GM23248 (cell line): Measurements from ENCODE around the gene SPOCK3.

Source experiments
- EZH2 ChIP-seq: fragments of 200-600 bp; sonication (generic); IDR thresholded peaks from 2 replicates; pipeline ENCODE4 v1.6.1; 2018; ENCODE audit warnings: antibody characterized with exemption, mild to moderate bottlenecking; ENCODE audit not compliant: insufficient read depth, poor library complexity, severe bottlenecking
- EZH2phosphoT487 ChIP-seq: fragments of 200-600 bp; sonication (generic); IDR thresholded peaks from 2 replicates; pipeline ENCODE4 v1.6.1; 2018; ENCODE audit warnings: antibody characterized with exemption, moderate library complexity, mild to moderate bottlenecking, low read depth; ENCODE audit not compliant: insufficient read depth

GRCh38 chr4:167000141-167000852 is 234.0 kb downstream of the SPOCK3 start:
- TF ChIP-seq EZH2, result no peak
- no peak for TF ChIP-seq EZH2phosphoT487
